Activated CD4-positive, alpha-beta T cell treated with anti-CD3 and anti-CD28 coated beads for 4 hours (primary cell): ENCODE results near the gene TRPM8.

ENCODE experiments used
- DNase-seq, 2 donors: peaks; one replicate each; pipeline ENCODE4 v3.0.0-alpha.2; 2020

The TRPM8 gene

GRCh38 chr2:234003972-234004617 is 86.9 kb downstream of the TRPM8 start:
- DNase-seq: no peak

- no peak for DNase-seq
Observed at GRCh38 chr2:234005126-234005525, 88.0 kb downstream of the TRPM8 start.

DNA sequence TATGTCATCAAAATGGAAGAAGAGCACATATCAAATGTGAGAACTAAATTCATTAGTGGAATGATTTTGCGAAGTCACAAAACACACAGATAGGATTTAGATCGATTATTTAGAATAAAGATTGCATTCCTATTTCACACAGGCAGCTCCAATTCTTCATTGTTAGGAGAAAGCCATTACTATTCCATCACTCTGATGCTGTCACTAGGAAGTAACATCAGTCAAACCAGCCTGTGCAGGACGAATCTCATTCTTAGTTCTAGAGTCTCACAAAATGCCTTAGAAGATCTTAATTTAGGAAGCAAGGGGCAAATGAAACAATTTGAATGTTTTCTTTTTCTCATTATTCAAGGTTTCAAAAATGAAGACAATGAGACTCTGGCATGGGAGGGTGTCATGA is 89.3 kb downstream of the TRPM8 start:
- no peak for DNase-seq

GRCh38 chr2:234014427-234014826 is 97.3 kb downstream of the TRPM8 start:
- no peak for DNase-seq

GRCh38 chr2:234015861-234016260 is 98.7 kb downstream of the TRPM8 start:
- no peak for DNase-seq

GRCh38 chr2:234019896-234020295 is 102.7 kb downstream of the TRPM8 start:
- DNase-seq: no peak

GRCh38 chr2:234020332-234020731 is 103.2 kb downstream of the TRPM8 start:
- no peak for DNase-seq

GRCh38 chr2:234022424-234022823 is 105.3 kb downstream of the TRPM8 start:
- no peak for DNase-seq

DNA sequence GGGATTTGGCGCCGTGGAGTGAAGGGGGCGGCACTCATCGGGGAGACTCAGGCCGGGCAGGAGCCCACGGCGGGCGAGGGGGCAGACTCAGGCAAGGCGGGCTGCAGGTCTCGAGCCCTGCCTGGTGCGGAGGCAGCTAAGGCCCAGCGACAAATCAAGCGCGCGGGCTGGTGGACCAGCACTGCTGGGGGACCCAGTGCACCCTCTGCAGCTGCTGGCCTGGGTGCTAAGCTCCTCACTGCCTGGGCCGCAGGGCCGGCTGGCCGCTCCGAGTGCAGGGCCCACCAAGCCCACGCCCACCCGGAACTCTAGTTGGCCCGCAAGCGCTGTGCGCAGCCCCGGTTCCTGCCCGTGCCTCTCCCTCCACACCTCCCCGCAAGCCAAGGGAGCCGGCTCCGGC is 107.1 kb downstream of the TRPM8 start:
- DNase-seq: no peak

DNA sequence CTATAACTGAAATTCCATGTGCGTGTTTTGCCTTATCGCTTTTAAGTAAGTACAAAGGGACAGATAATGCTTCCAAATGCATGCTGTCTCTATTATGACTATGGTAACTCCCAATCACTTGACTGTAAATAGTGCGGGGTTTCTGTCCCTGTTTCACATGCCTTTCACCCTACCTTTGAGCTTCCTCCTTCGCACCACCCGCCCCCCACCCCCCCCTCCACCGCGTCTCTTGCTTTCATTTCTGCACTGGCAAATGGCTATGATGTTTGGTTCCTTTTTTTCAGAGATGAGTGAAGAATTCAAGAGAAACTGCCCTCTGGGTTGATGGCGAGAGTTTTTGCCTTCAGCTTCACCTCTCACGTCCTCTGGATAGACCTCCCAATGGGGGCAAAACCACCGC is 108.3 kb downstream of the TRPM8 start:
- DNase-seq: no peak

- DNase-seq: no peak
Observed at GRCh38 chr2:234025891-234026401, 108.8 kb downstream of the TRPM8 start.

GRCh38 chr2:234026693-234027254 is 109.6 kb downstream of the TRPM8 start:
- DNase-seq: no peak

- DNase-seq: no peak
Observed at GRCh38 chr2:234027641-234028040, 110.5 kb downstream of the TRPM8 start.

DNA sequence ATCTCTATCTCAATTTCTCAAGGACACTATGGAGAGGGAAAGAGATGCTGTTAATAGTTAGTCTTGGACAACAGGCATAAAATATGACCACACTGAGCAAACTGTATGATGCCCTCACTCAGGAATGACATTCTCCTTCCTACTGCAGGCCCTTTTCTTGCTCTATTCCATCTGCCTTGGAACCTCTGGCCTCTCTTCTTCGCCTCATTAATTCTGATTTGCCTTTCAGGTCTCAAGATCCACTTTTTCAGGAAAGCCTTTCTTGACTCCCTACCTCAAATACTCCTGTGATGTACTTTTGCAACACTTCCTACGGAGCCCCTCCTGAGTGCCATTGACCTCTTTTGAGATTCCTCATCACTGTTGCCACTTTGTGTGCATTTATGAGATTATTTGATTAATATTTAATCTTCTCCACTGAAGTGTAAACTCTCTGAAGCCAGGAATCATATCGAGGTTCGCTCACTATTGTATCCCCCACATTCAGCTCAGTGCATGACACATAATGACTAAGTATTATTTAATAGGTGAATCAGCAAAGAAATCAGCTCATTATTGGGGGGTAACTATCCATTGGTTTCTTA is 112.1 kb downstream of the TRPM8 start:
- no peak for DNase-seq

- no peak for DNase-seq
Observed at GRCh38 chr2:234031207-234031606, 114.0 kb downstream of the TRPM8 start.

- DNase-seq: peak in 1 of 2 donors; percentile 23
Observed at GRCh38 chr2:234032279-234032856, 115.2 kb downstream of the TRPM8 start.

GRCh38 chr2:234033174-234033573 is 116.0 kb downstream of the TRPM8 start:
- no peak for DNase-seq

DNA sequence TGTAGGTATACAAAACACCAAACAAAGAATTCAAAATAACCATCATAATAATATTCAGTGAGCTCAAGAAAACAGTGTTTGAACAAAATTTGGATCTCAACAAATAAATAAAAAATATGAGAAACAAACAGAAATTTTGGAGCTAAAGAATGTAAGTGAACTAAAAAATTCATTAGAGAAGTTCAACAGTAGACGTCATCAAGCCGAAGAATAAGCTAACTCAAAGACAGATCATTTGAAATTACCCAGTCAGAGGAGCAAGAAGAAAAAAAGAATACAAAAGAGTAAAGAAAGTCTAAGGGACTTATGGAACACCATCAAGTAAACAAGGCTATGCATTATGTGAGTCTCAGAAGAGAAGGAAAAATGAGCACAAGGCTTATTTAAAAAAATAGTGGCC is 116.7 kb downstream of the TRPM8 start:
- DNase-seq: no peak

DNA sequence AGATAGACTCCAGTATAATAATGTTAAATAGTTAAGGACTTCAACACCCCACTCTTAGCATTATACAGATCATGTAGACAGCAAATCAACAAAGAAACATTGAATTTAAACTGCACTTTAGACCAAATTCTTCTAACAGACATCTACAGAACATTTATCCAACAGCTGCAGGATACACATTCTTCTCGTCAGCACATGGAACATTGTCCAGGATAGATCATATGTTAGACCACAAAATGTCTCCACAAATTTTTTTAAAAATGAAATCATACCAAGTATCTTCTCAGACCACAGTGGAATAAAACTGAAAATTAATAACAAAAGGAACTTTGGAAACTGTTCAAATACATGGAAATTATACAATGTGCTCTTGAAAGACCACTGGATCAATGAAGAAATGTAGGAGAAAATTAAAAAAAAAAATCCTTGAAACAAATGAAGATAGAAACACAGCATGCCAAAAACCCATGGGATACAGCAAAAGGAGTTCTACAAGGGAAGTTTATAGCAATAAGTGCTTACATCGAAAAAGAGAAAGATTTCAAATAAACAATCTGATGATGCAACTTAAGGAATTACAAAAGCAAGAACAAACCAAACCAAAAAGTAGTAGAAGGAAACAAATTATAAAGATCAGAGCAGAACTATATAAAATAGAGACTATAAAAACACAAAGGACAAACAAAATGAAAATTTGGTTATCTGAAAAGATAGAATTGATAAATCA is 121.1 kb downstream of the TRPM8 start:
- no peak for DNase-seq

DNA sequence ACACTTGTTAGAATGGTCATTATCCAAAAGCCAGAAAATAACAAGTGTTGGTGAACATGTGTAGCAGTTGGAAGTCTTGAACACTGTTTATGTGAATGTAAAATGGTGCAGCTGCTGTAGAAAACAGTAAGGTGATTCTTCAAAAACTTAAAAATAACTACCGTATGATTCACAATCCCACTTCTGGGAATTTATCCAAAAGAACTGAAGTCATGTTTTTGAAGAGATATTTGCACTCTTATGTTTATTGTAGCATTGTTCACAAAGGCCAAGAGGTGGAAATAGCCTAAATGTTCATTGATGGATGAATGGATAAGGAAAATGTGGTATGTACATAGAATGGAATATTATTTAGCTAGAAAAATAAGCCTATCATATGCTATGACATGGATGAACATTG is 127.0 kb downstream of the TRPM8 start:
- DNase-seq: no peak

DNA sequence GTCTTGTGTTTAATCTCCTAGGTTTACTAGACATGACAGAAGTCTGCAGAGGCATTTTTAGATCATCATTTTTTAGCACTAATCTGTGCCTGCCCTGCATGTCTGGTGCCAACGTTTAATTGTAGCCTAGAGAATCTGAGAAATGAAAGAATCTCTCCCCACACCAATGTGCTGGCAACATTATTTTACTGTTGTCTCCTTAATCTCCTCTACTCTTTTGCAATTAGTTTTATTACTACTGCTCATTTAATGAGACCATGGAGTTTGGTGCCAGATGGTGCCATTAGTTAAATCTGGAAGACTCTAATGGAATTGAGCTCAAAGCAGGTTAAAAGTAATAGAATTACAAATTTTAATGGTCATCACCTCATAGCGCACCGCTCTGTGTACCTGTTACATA is 129.3 kb downstream of the TRPM8 start:
- no peak for DNase-seq

DNA sequence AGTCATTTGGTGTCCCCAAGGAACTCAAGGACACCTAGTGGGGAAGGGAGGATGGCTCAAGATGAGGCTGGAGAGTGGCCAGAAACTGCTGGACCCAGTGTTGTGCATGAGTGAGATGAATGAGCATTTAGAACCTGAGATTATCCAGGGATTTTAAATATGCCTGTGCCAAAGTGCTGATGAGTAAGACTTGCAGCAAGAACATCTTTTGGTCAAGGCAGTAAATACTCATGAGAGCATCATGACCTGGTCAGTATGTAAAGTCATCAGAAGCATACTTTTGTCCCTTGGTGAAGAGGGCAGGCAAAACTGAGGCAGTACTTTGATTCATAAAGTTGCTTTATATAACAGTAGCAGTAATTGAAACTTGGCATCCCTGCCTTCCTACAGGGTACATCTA is 130.2 kb downstream of the TRPM8 start:
- no peak for DNase-seq

- no peak for DNase-seq
Observed at GRCh38 chr2:234048049-234048448, 130.9 kb downstream of the TRPM8 start.
